ENCODE results near the gene LDLRAP1. TPM values are rescaled to one million over a fixed set of nuclear protein-coding genes. Genes with fewer than 3 reads are reported as not detected.
A peak's percentile ranks its signal among the peaks of the same experiment; 100 is the strongest.

The LDLRAP1 gene
- total and polyA plus RNA-seq, 9 of the 15 experiments (the other 6 are each of a cell fraction or from before 2014, with no cell fraction given), result 0.56 to 29.6 (median 16.2) TPM

- POLR2A ChIA-PET, result interaction anchor here (0.6 to 2.7 kb wide), 3 partner anchors 12 to 244 kb away, joined by 3 to 13 read pairs (median 5); no protein-coding TSS in a partner anchor
- no peak for FAIRE-seq
- Histone ChIP-seq H4K20me1 (replicated peaks; ENCODE audit: control insufficient read depth, insufficient read depth, low read length) (no peaks in the 10 kb centered on the region), H3K27me3 (ENCODE audit: control insufficient read depth in 2 of 2, insufficient read depth in 2 of 2, low read length in 2 of 2) (no peaks in the 10 kb centered on the region), H3K27ac (ENCODE audit: extremely low read depth, low read depth, low read length) (no peak overlapping the region), H3K4me1 (replicated peaks in 1 of 2; ENCODE audit: control insufficient read depth in 2 of 2, insufficient read depth in 2 of 2, low read length in 2 of 2) (0 out of 5 replicates have a peak, but pooled peaks cover 0 to 1% of the 10 kb centered on the region in 2 experiments), H3K36me3 (ENCODE audit: control insufficient read depth, insufficient read depth, low read length) (peaks cover 46% of the 10 kb centered on the region), H3K9me3 (replicated peaks; ENCODE audit: control insufficient read depth, insufficient read depth, low read depth, low read length) (no peaks in the 10 kb centered on the region), H3K79me2 (ENCODE audit: control insufficient read depth, insufficient read depth, low read length) (no peaks in the 10 kb centered on the region), H3K4me3 (no peak overlapping the region), H2AFZ (ENCODE audit: low read depth, low read length) (no peak overlapping the region), H3K4me2 (ENCODE audit: insufficient read depth, low read length) (no peak overlapping the region), H3K9me1 (ENCODE audit: control insufficient read depth, insufficient read depth, low read length) (peaks cover 6% of the 10 kb centered on the region), H3K9ac (ENCODE audit: insufficient read depth in 1 of 2, low read depth in 2 of 2, low read length in 2 of 2) (no peak overlapping the region)
- DNase-seq (ENCODE audit: extremely low read depth in 1 of 4, low spot score in 3 of 4), result peak in 3 of 4 experiments; percentile 38 to 58 (median 39)
- intact Hi-C loops (cut with micrococcal nuclease) (no loop called here), in situ Hi-C loops (cut with MboI) (no loop called here)
- CTCF ChIA-PET (ENCODE audit: low intra/inter-chr PET ratio), result interaction anchor here (0.6 kb wide), 1 partner anchor 97 kb away, joined by 3 read pairs; no protein-coding TSS in a partner anchor
- ATAC-seq, result peak; percentile 50
- BruUV-seq (replicated peaks), result no TSS peak
- WGBS (ENCODE audit: insufficient coverage, low coverage, missing lambda C conversion rate), result 91% methylated on average over 7 of the region's 7 CpGs
- peak; percentile 100 for TF ChIP-seq ZBTB33 (CRISPR knock-in tag; IDR thresholded peaks at IDR 0.05)
- no peak for TF ChIP-seq TBL1XR1 (IDR thresholded peaks at IDR 0.05; ENCODE audit: low read length in 2 of 2)
- peak; percentile 31; the same call in 1 of the 2 replicates for TF ChIP-seq SUPT5H (IDR thresholded peaks at IDR 0.05)
- TF ChIP-seq ERF (CRISPR knock-in tag; IDR thresholded peaks at IDR 0.05), result no peak
- TF ChIP-seq BRD4 (IDR thresholded peaks at IDR 0.05), result no peak
- no peak for TF ChIP-seq FOXA3 (CRISPR knock-in tag; conservative IDR thresholded peaks at IDR 0.05 in 1 of 2, IDR thresholded peaks at IDR 0.05 in 1 of 2)
- TF ChIP-seq CLOCK (CRISPR knock-in tag; IDR thresholded peaks at IDR 0.05; ENCODE audit: borderline replicate concordance), result no peak
- peak in 1 of 2 experiments; percentile 35; a peak in 1 of 4 replicates for TF ChIP-seq RCOR1 (IDR thresholded peaks at IDR 0.05; ENCODE audit: borderline replicate concordance in 1 of 2, low read depth in 2 of 2, low read length in 2 of 2)
- no peak for TF ChIP-seq MAZ (CRISPR knock-in tag; conservative IDR thresholded peaks at IDR 0.05 in 1 of 2, IDR thresholded peaks at IDR 0.05 in 1 of 2)
- no peak for TF ChIP-seq CXXC5 (CRISPR knock-in tag; IDR thresholded peaks at IDR 0.05)
- peak; percentile 18 for TF ChIP-seq POLR2B (IDR thresholded peaks at IDR 0.05; ENCODE audit: low read depth, partially characterized antibody)
- peak; percentile 76; the same call in 1 of the 2 replicates for TF ChIP-seq POLR2AphosphoS2 (IDR thresholded peaks at IDR 0.05; ENCODE audit: low read length)
- no peak for TF ChIP-seq TFAP4 (CRISPR knock-in tag; IDR thresholded peaks at IDR 0.05; ENCODE audit: borderline replicate concordance)
These were observed 42.0 kb upstream of the LDLRAP1 start for GRCh38 chr1:25501235-25502058.

Measured in K562 (cell line).